ENCODE measurements around the gene PROK2. TPM values are rescaled to one million over a fixed set of nuclear protein-coding genes. Genes with fewer than 3 reads are reported as not detected.

Gene PROK2
- total and polyA plus RNA-seq, 10 of the 15 experiments (the other 5 are each of a cell fraction or from before 2014, with no cell fraction given) = not detected

DNA sequence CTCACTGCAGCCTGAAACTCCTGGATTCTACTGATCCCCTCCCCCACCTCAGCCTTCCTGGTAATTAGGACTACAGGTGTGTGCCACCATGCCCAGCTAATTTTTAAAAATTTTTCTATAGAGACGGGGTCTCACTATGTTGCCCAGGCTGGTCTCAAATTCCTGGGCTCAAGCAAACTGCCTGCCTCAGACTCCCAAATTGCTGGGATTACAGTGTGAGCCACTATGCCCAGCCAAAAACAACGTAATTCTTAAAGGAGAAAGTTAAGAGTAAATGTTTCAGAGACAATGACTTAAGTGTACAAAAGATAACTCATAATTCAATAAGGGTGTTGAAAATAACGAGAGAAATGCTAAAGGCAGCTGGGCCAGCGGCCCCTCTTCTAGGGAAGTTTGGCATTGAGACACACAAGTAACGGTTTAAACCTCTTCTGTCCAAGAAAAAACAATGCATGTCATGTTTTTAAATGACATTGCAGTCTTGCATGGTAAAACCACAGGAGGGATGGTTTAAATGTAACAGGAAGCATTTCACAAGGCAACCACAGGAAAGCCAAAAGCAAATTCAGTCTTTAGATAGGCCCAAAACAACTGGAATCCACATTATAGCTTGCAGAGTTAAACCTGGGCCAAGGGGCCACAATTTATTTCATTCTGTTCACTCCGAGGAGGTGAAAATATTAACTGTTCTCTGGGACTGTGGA, 5.1 kb downstream of the PROK2 start:
- Histone ChIP-seq H3K4me2 (ENCODE audit: control insufficient read depth, insufficient read depth) (no peak overlapping the region), H2AFZ (ENCODE audit: control insufficient read depth, low read depth, low read length) (no peak overlapping the region), H3K9me3 (replicated peaks; ENCODE audit: control insufficient read depth, insufficient read depth, low read length) (no peaks in the 10 kb centered on the region), H3K79me2 (ENCODE audit: control insufficient read depth, insufficient read depth, low read length) (no peaks in the 10 kb centered on the region), H3K4me3 (no peak overlapping the region), H3K9ac (ENCODE audit: control insufficient read depth, insufficient read depth, low read length) (no peak overlapping the region), H3K27me3 (replicated peaks in 1 of 2; ENCODE audit: control insufficient read depth in 2 of 2, insufficient read depth in 2 of 2, low read length in 1 of 2) (peaks cover 7 to 12% of the 10 kb centered on the region in 2 experiments; a peak in 3 of 4 replicates), H3K27ac (ENCODE audit: control insufficient read depth, insufficient read depth) (no peak overlapping the region), H3K36me3 (ENCODE audit: control insufficient read depth in 2 of 2, insufficient read depth in 2 of 2, low read length in 1 of 2) (no peaks in the 10 kb centered on the region), H3K4me1 (ENCODE audit: control insufficient read depth, insufficient read depth, low read length) (no peaks in the 10 kb centered on the region), H4K20me1 (ENCODE audit: control insufficient read depth, insufficient read depth) (no peaks in the 10 kb centered on the region)
- WGBS (ENCODE audit: insufficient coverage, insufficient replicate concordance, low lambda C conversion rate, missing lambda C conversion rate) = 11% methylated on average over 6 of the region's 6 CpGs
- ChIA-PET CTCF (no interaction called here), RAD21 (ENCODE audit: unreplicated experiment) (no interaction called here), POLR2A (no interaction called here), SMC1A (ENCODE audit: uncharacterized antibody, unreplicated experiment) (no interaction called here)
- ATAC-seq = no peak
- no peak for TF ChIP-seq EGR1 (IDR thresholded peaks at IDR 0.05; ENCODE audit: borderline replicate concordance in 1 of 2, low read depth in 2 of 2, low read length in 2 of 2)
- TF ChIP-seq NFXL1 (IDR thresholded peaks at IDR 0.05; ENCODE audit: borderline replicate concordance) = no peak
- no peak for TF ChIP-seq ZNF274 (IDR thresholded peaks at IDR 0.05; ENCODE audit: insufficient read depth, insufficient read length)
- no peak for TF ChIP-seq DPF2 (IDR thresholded peaks at IDR 0.05)
- no peak for TF ChIP-seq PAX5 (IDR thresholded peaks at IDR 0.05; ENCODE audit: borderline replicate concordance, low read depth, low read length)
- TF ChIP-seq WRNIP1 (IDR thresholded peaks at IDR 0.05; ENCODE audit: borderline replicate concordance, low read depth, low read length) = no peak
- intact Hi-C loops (cut with micrococcal nuclease; ENCODE audit: unreplicated experiment) = no loop called here
- in situ Hi-C loops (cut with MboI) = no loop called here
- DNase-seq (ENCODE audit: low read depth, low spot score) = no peak
- FAIRE-seq = no peak
- BruUV-seq (replicated peaks) = no TSS peak

DNA sequence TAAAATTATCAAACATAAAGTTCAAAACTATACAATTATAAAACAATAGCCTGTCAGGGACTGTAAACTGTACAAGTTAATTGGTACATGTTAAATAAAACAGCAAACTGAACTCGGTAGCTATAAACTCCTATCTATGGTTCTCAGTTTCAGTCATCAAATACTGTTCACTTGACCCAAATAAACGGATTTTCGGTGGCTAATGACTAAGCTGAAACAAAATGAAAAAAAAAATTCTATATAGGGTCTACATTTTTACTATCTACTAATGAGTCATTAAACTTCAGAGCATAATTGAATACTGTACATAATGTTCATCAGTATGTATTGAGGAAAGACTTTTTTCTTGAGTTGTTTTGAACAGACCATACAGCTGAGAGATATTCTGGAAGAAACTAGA, 6.6 kb downstream of the PROK2 start:
- FAIRE-seq (peak; percentile 38), DNase-seq (ENCODE audit: low read depth, low spot score) (no peak), ATAC-seq (peak; percentile 22; the same call in 2 of the 3 replicates)
- Histone ChIP-seq H3K79me2 (ENCODE audit: control insufficient read depth, insufficient read depth, low read length) (no peaks in the 10 kb centered on the region), H3K4me2 (ENCODE audit: control insufficient read depth, insufficient read depth) (no peak overlapping the region), H3K4me1 (ENCODE audit: control insufficient read depth, insufficient read depth, low read length) (no peaks in the 10 kb centered on the region), H3K27ac (ENCODE audit: control insufficient read depth, insufficient read depth) (no peak overlapping the region), H4K20me1 (ENCODE audit: control insufficient read depth, insufficient read depth) (no peaks in the 10 kb centered on the region), H3K4me3 (no peak overlapping the region), H3K9me3 (replicated peaks; ENCODE audit: control insufficient read depth, insufficient read depth, low read length) (no peaks in the 10 kb centered on the region), H3K9ac (ENCODE audit: control insufficient read depth, insufficient read depth, low read length) (no peak overlapping the region), H3K27me3 (replicated peaks in 1 of 2; ENCODE audit: control insufficient read depth in 2 of 2, insufficient read depth in 2 of 2, low read length in 1 of 2) (peaks cover 1 to 6% of the 10 kb centered on the region in 2 experiments; a peak in 3 of 4 replicates), H3K36me3 (ENCODE audit: control insufficient read depth in 2 of 2, insufficient read depth in 2 of 2, low read length in 1 of 2) (no peaks in the 10 kb centered on the region), H2AFZ (ENCODE audit: control insufficient read depth, low read depth, low read length) (no peak overlapping the region)
- in situ Hi-C loops (cut with MboI) (no loop called here), intact Hi-C loops (cut with micrococcal nuclease; ENCODE audit: unreplicated experiment) (no loop called here)
- 2% methylated on average over 3 of the region's 3 CpGs for whole genome bisulfite sequencing (ENCODE audit: insufficient coverage, insufficient replicate concordance, low lambda C conversion rate, missing lambda C conversion rate)
- SMC1A ChIA-PET (ENCODE audit: uncharacterized antibody, unreplicated experiment) = no interaction called here
- RAD21 ChIA-PET (ENCODE audit: unreplicated experiment) = no interaction called here
- POLR2A ChIA-PET = no interaction called here
- BruUV-seq (replicated peaks) = no TSS peak
- CTCF ChIA-PET = no interaction called here
- no peak for TF ChIP-seq LARP7 (IDR thresholded peaks at IDR 0.05)
- TF ChIP-seq TCF7 (IDR thresholded peaks at IDR 0.05; ENCODE audit: borderline replicate concordance) = no peak
- no peak for TF ChIP-seq SIN3A (IDR thresholded peaks at IDR 0.05; ENCODE audit: low read depth, low read length)
- no peak for TF ChIP-seq JUND (IDR thresholded peaks at IDR 0.05; ENCODE audit: low read depth, low read length)
- TF ChIP-seq TCF12 (IDR thresholded peaks at IDR 0.05; ENCODE audit: low read depth, low read length) = no peak
- no peak for TF ChIP-seq POLR2A (IDR thresholded peaks at IDR 0.05; ENCODE audit: low read depth, low read length)
- TF ChIP-seq, protein P1, sequence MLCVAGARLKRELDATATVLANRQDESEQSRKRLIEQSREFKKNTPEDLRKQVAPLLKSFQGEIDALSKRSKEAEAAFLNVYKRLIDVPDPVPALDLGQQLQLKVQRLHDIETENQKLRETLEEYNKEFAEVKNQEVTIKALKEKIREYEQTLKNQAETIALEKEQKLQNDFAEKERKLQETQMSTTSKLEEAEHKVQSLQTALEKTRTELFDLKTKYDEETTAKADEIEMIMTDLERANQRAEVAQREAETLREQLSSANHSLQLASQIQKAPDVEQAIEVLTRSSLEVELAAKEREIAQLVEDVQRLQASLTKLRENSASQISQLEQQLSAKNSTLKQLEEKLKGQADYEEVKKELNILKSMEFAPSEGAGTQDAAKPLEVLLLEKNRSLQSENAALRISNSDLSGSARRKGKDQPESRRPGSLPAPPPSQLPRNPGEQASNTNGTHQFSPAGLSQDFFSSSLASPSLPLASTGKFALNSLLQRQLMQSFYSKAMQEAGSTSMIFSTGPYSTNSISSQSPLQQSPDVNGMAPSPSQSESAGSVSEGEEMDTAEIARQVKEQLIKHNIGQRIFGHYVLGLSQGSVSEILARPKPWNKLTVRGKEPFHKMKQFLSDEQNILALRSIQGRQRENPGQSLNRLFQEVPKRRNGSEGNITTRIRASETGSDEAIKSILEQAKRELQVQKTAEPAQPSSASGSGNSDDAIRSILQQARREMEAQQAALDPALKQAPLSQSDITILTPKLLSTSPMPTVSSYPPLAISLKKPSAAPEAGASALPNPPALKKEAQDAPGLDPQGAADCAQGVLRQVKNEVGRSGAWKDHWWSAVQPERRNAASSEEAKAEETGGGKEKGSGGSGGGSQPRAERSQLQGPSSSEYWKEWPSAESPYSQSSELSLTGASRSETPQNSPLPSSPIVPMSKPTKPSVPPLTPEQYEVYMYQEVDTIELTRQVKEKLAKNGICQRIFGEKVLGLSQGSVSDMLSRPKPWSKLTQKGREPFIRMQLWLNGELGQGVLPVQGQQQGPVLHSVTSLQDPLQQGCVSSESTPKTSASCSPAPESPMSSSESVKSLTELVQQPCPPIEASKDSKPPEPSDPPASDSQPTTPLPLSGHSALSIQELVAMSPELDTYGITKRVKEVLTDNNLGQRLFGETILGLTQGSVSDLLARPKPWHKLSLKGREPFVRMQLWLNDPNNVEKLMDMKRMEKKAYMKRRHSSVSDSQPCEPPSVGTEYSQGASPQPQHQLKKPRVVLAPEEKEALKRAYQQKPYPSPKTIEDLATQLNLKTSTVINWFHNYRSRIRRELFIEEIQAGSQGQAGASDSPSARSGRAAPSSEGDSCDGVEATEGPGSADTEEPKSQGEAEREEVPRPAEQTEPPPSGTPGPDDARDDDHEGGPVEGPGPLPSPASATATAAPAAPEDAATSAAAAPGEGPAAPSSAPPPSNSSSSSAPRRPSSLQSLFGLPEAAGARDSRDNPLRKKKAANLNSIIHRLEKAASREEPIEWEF (IDR thresholded peaks at IDR 0.05; ENCODE audit: insufficient replicate concordance, low read depth, low read length) = no peak
